ENCODE measurements around the gene GADL1. TPM values are rescaled to one million over a fixed set of nuclear protein-coding genes. Genes with fewer than 3 reads are reported as not detected.

GADL1 gene
- total and polyA plus RNA-seq, 2 experiments from 2014 or later = not detected

GRCh38 chr3:30688776-30689641, 205.5 kb downstream of the GADL1 start:
- peak overlapping the region; percentile 64 for H3K4me2 ChIP-seq (ENCODE audit: unreplicated experiment)
- no peaks in the 10 kb centered on the region for H3K9me2 ChIP-seq (ENCODE audit: insufficient read depth)
- H3K79me2 ChIP-seq (ENCODE audit: insufficient read depth) = peaks cover 48% of the 10 kb centered on the region
- H3F3A ChIP-seq (ENCODE audit: insufficient read depth) = peaks cover 43% of the 10 kb centered on the region
- in situ Hi-C loops (cut with MboI) = no loop called here
- no peaks in the 10 kb centered on the region for H3K9me3 ChIP-seq (ENCODE audit: low read depth)
- H3K27ac ChIP-seq = peak overlapping the region; percentile 62
- 46 to 48% methylated on average over 10 of the region's 10 CpGs for WGBS, 2 experiments (ENCODE audit: low coverage in 1 of 2, low lambda C conversion rate in 2 of 2, missing lambda C conversion rate in 2 of 2)
- peak; percentile 70 for DNase-seq
- peaks cover 54% of the 10 kb centered on the region for H3K36me3 ChIP-seq (ENCODE audit: low read depth)
- no peaks in the 10 kb centered on the region for H4K20me1 ChIP-seq (ENCODE audit: insufficient read depth)
- H3K9ac ChIP-seq = peak overlapping the region; percentile 11; the same call in 1 of the 2 replicates
- peaks cover 35% of the 10 kb centered on the region for H3K4me1 ChIP-seq (ENCODE audit: insufficient read depth)
- H3K27me3 ChIP-seq (replicated peaks; ENCODE audit: insufficient read depth) = no peaks in the 10 kb centered on the region
- H3K4me3 ChIP-seq = no peak overlapping the region
- H2AFZ ChIP-seq = no peak overlapping the region
- no peak for TF ChIP-seq EZH2phosphoT487 (IDR thresholded peaks at IDR 0.05; ENCODE audit: insufficient read depth, low read depth)
- no peak for TF ChIP-seq EZH2 (IDR thresholded peaks at IDR 0.05; ENCODE audit: insufficient read depth, poor library complexity, severe bottlenecking)

GRCh38 chr3:30687930-30688570, 206.4 kb downstream of the GADL1 start:
- Histone ChIP-seq H3K9ac (no peak overlapping the region), H3K36me3 (ENCODE audit: low read depth) (peaks cover 55% of the 10 kb centered on the region), H3K9me2 (ENCODE audit: insufficient read depth) (no peaks in the 10 kb centered on the region), H3K4me1 (ENCODE audit: insufficient read depth) (peaks cover 37% of the 10 kb centered on the region), H3K4me3 (no peak overlapping the region), H3K79me2 (ENCODE audit: insufficient read depth) (peaks cover 57% of the 10 kb centered on the region), H3K9me3 (ENCODE audit: low read depth) (no peaks in the 10 kb centered on the region), H4K20me1 (ENCODE audit: insufficient read depth) (no peaks in the 10 kb centered on the region), H3K27ac (no peak overlapping the region; the same call in 1 of the 2 replicates), H2AFZ (no peak overlapping the region), H3K4me2 (ENCODE audit: unreplicated experiment) (no peak overlapping the region), H3K27me3 (replicated peaks; ENCODE audit: insufficient read depth) (no peaks in the 10 kb centered on the region), H3F3A (ENCODE audit: insufficient read depth) (peaks cover 48% of the 10 kb centered on the region)
- TF ChIP-seq EZH2 (IDR thresholded peaks at IDR 0.05; ENCODE audit: insufficient read depth, poor library complexity, severe bottlenecking) (no peak), EZH2phosphoT487 (IDR thresholded peaks at IDR 0.05; ENCODE audit: insufficient read depth, low read depth) (no peak)
- no peak for DNase-seq
- WGBS, 2 experiments (ENCODE audit: low coverage in 1 of 2, low lambda C conversion rate in 2 of 2, missing lambda C conversion rate in 2 of 2) = 99% methylated on average over 8 of the region's 8 CpGs
- in situ Hi-C loops (cut with MboI) = no loop called here

- in situ Hi-C loops (cut with MboI) = no loop called here
- Histone ChIP-seq H3F3A (ENCODE audit: insufficient read depth) (peaks cover 57% of the 10 kb centered on the region), H3K9ac (no peak overlapping the region), H3K36me3 (ENCODE audit: low read depth) (peaks cover 44% of the 10 kb centered on the region), H3K4me1 (ENCODE audit: insufficient read depth) (peaks cover 49% of the 10 kb centered on the region), H4K20me1 (ENCODE audit: insufficient read depth) (no peaks in the 10 kb centered on the region), H3K4me3 (no peak overlapping the region), H3K9me2 (ENCODE audit: insufficient read depth) (no peaks in the 10 kb centered on the region), H3K27ac (no peak overlapping the region), H3K4me2 (ENCODE audit: unreplicated experiment) (no peak overlapping the region), H2AFZ (no peak overlapping the region), H3K27me3 (replicated peaks; ENCODE audit: insufficient read depth) (no peaks in the 10 kb centered on the region), H3K9me3 (ENCODE audit: low read depth) (no peaks in the 10 kb centered on the region), H3K79me2 (ENCODE audit: insufficient read depth) (peaks cover 69% of the 10 kb centered on the region)
- no peak for TF ChIP-seq EZH2 (IDR thresholded peaks at IDR 0.05; ENCODE audit: insufficient read depth, poor library complexity, severe bottlenecking)
- WGBS, 2 experiments (ENCODE audit: low coverage in 1 of 2, low lambda C conversion rate in 2 of 2, missing lambda C conversion rate in 2 of 2) = 96 to 99% methylated on average over 2 of the region's 2 CpGs
- no peak for DNase-seq
These were observed 207.7 kb downstream of the GADL1 start for GRCh38 chr3:30686799-30687198.

- Histone ChIP-seq H3K4me3 (no peak overlapping the region), H3K9ac (no peak overlapping the region), H2AFZ (no peak overlapping the region), H3K27ac (no peak overlapping the region), H3K4me1 (ENCODE audit: insufficient read depth) (peaks cover 55% of the 10 kb centered on the region), H3K36me3 (ENCODE audit: low read depth) (peaks cover 44% of the 10 kb centered on the region), H3F3A (ENCODE audit: insufficient read depth) (peaks cover 63% of the 10 kb centered on the region), H3K9me2 (ENCODE audit: insufficient read depth) (no peaks in the 10 kb centered on the region), H3K9me3 (ENCODE audit: low read depth) (no peaks in the 10 kb centered on the region), H3K27me3 (replicated peaks; ENCODE audit: insufficient read depth) (no peaks in the 10 kb centered on the region), H3K79me2 (ENCODE audit: insufficient read depth) (peaks cover 69% of the 10 kb centered on the region), H3K4me2 (ENCODE audit: unreplicated experiment) (no peak overlapping the region), H4K20me1 (ENCODE audit: insufficient read depth) (no peaks in the 10 kb centered on the region)
- WGBS, 2 experiments (ENCODE audit: low coverage in 1 of 2, low lambda C conversion rate in 2 of 2, missing lambda C conversion rate in 2 of 2) = 98 to 100% methylated on average over 2 of the region's 2 CpGs
- in situ Hi-C loops (cut with MboI) = no loop called here
- DNase-seq = no peak
- TF ChIP-seq EZH2 (IDR thresholded peaks at IDR 0.05; ENCODE audit: insufficient read depth, poor library complexity, severe bottlenecking) (no peak), EZH2phosphoT487 (IDR thresholded peaks at IDR 0.05; ENCODE audit: insufficient read depth, low read depth) (no peak)
These were observed 208.3 kb downstream of the GADL1 start for GRCh38 chr3:30686176-30686575.
